ENCODE data around the gene KCNJ6.

DNA sequence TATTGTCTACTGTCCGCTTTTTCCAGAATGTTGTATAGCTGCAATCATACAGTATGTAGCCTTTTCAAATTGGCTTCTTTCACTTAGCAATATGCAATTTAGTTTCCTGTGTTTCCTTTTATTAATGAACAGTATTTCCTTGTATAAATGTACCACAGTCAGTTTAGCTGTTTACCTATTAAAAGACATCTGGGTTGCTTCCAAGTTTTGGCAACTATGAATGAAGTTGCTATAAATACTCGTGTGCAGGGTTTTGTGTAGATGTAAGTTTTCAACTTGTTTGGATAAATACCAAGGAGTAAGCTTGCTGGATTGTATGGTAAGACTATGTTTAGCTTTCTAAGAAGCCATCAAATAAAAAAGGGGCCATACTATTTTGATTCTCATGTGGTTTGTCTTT is 24.4 kb upstream of the KCNJ6 start:
- TF ChIP-seq, protein P1, sequence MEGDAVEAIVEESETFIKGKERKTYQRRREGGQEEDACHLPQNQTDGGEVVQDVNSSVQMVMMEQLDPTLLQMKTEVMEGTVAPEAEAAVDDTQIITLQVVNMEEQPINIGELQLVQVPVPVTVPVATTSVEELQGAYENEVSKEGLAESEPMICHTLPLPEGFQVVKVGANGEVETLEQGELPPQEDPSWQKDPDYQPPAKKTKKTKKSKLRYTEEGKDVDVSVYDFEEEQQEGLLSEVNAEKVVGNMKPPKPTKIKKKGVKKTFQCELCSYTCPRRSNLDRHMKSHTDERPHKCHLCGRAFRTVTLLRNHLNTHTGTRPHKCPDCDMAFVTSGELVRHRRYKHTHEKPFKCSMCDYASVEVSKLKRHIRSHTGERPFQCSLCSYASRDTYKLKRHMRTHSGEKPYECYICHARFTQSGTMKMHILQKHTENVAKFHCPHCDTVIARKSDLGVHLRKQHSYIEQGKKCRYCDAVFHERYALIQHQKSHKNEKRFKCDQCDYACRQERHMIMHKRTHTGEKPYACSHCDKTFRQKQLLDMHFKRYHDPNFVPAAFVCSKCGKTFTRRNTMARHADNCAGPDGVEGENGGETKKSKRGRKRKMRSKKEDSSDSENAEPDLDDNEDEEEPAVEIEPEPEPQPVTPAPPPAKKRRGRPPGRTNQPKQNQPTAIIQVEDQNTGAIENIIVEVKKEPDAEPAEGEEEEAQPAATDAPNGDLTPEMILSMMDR (IDR thresholded peaks at IDR 0.05; ENCODE audit: insufficient read depth, low read length, poor library complexity, severe bottlenecking) = no peak
- no peak for TF ChIP-seq EZH2phosphoT487 (conservative IDR thresholded peaks at IDR 0.05; ENCODE audit: low read length)

Data from SU-DHL-6 (cell line).